ENCODE data around the gene CLEC16A.
"Not testable (repeated sequence)": the region's sequence is repeated elsewhere in the genome, so short reads cannot be mapped to it uniquely, and the experiment has no call there.

The CLEC16A gene

DNA sequence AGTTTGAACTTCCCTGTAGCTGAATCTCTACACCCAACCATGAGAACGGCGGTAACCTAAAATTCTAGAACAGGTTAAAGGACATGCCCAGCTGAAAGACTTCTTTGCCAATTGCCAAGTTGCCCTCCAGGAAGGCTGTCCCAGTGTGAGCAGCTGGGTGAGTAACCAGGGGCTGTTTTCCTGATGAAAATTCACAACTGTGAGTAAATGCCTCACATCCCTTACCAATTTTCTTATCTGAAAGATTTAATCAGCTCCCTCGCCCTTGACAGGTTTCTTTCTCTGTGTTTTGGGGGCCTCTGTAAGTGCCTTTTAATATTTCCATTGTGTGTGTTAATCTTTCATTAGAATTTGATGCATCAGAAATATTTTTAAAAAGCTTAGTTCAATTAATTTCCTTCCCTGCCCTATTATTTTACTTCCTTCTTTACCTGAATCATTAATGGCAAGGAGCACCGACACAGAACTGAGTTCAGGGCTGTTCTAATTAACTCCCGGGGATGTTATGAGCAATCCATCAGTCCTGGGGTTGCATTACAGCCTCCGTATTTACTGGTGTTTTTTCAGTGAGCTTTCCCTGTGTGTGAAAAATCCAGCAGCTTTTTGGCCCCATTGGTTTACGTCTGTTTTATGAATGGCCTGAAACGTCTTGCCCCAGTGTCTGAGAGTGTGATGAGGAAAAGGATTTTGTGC, 152.9 kb downstream of the CLEC16A start:
- no peak for DNase-seq (ENCODE audit: low read depth in 3 of 3, low spot score in 1 of 3)

DNA sequence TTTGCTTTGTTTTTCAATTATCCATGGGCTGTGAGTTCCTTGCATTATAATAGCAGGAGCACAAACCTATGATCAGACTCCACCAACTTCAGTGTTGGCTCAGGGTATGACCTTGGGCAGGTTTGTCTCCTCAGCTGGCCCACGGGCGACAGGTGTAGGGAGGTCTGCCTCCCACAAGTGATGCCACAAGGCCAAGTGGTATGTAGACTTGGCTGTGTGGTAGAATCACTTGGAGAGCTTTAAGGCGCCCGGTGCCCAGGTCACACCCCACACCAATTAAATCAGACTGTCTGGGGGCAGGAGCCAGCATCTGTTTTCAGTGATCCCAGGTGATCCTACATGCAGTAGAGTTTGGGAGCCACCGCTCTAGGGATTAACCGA, 153.4 kb downstream of the CLEC16A start:
- DNase-seq (ENCODE audit: low read depth in 3 of 3, low spot score in 1 of 3): no peak

DNA sequence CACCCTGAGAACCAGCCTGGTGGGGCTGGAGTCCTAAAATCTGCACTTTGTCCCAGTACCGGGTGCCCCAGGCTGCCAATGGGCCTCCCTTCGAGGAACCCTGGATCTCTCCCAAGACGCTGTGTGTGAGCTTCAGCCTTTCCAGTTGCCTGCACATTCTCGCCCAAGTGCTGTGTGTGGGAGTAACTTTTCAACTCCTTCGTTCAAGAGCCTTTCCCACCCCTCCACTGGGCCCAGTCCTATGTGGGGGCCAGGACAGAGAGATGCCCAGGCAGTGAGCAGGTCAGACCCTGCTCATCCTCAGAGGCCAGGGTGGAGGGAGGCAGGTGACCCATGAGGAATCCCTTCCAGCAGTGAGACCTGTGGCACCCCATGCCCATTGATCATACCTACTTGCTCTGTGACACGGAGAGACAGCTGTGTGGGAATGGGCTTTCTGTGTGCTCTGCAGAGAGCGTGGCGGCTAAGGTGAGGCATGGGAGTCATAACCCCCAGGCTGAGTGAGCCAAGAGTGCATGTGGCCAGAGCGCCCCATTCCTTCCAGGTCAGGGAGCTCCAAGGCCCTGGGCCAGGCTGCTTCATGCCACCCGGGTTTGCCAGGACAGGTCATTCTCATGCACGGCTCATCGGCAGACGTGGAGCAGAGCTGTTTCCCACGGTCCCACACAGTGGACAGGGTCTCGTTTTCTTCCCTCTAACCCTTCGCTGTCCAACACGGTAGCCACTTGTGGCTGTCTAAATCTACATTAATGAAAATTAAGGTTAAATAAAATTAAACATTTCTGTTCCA, 154.4 kb downstream of the CLEC16A start:
- no peak for DNase-seq (ENCODE audit: low read depth in 3 of 3, low spot score in 1 of 3)

DNA sequence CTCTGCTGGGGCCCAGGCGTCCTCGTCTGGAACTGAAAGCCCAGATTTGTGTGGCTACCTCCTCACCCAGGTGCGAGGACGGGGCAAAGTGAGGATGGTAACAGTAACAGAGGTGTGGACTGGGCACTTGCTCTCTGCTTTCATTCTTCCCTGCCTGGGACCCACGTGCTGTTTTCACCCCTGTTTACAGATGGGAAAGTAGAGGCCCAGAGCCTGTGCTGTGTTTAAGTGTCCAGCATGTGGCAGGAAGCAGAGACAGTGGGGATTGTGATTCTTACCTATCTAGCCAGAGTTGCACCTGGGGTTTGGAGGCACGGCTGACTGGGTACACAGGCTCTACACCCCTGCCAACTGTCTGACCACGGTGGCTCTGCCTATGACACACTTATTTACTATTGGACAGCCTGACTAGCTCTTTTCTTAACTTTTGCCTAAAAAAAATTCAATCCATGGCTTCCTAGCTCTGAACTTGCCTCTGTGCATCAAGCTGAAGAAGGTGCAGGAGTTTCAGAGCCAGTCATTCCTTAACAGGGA, 155.4 kb downstream of the CLEC16A start:
- no peak for DNase-seq (ENCODE audit: low read depth in 3 of 3, low spot score in 1 of 3)

DNA sequence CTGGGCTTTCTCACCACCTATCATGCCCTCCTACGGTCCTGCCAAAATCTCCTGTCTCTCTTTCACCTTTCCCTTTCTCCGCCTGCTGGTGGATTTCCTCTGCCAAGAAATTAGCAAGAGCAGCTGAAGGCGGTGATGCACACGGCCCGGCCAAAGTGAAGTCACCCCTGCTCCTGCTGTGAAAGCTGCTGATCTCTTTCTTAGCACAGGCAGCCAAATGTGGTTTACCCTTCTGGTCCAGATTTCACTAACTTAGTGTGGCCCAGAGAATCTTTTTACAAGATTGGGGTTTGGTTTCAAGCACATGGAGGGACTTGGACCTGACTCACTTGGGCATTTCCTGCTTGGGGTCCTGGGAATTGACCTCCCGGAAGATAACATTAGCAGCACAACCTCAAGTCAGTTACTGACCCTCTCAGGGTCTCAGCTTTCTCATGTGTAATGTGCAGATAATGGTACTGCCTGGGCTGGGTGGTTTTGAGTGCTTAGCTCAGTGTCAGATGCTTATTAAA, 155.9 kb downstream of the CLEC16A start:
- DNase-seq (ENCODE audit: low read depth in 3 of 3, low spot score in 1 of 3): no peak

DNA sequence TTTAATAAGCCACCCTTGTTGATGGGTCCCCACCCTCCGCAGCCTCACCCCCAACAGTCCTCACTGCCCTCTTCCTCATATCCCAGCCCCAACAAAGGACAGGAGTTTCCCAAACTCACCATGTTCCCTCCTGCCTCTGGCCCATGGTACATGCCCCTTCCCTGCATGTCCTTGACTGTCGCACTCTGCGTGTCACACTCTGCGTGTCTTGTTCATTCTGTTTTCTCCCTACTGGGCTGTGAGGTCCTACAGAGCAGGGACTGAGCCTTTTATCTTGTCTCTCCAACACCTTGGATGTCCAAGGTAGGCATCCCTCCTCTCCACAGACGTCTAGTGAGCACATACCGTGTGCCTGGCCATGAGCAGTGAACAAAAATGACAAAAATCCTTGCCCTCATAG, 156.9 kb downstream of the CLEC16A start:
- no peak for DNase-seq (ENCODE audit: low read depth in 3 of 3, low spot score in 1 of 3)

DNA sequence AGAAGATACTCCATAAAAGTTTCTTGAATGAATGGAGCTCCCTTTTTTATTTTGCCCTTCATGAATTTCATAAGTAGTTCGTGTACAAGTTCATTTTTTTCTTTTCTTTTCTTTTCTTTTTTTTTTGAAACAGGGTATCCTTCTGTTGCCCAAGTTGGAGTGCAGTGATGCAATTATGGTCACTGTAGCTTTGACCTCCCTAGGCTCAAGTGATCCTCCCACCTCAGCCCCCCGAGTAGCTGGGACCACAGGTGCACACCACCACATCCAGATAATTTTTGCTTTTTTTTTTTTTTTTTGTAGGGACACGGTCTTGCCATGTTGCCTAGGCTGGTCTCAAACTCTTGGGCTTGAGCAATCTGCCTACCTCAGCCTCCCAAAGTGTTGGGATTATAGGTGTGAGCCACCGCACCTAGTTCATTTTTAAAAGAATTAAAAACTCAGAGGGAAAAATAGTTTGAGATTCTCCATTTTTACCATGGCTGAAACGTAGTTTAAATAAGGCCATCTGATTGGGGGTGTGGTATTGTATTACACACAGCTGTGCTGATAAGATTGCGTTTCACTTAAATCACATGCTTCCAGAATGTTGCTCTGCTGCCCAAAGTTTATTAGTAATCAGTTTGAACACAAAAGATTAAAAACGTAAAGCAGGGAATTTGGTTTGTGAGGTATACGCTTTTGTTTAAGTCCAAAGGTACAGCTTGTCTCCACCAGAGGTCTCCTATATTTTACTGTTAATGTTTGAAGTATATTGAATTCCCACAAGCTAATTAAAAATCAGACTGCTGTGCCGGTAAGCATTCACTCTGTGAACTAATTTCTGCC, 157.5 kb downstream of the CLEC16A start:
- DNase-seq (ENCODE audit: low read depth in 3 of 3, low spot score in 1 of 3): no peak

DNA sequence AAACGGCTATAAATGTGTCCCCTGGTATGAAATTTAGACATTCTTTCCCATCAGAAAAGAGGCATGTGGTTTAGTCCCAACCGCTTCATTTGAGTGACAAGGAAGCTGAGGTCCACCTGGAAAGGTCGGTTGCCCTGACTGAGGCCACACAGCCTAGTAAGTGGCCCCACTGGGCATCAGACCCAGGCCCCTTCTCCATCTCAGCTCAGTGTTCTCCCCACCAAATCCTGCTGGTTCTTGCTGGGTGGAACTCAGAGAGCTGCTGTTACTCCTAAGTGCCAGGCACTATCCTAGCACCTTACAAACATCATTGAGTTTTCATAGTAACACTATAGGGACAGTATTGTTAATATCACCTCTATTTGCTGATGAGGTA, 158.1 kb downstream of the CLEC16A start:
- no peak for DNase-seq (ENCODE audit: low read depth in 3 of 3, low spot score in 1 of 3)

DNA sequence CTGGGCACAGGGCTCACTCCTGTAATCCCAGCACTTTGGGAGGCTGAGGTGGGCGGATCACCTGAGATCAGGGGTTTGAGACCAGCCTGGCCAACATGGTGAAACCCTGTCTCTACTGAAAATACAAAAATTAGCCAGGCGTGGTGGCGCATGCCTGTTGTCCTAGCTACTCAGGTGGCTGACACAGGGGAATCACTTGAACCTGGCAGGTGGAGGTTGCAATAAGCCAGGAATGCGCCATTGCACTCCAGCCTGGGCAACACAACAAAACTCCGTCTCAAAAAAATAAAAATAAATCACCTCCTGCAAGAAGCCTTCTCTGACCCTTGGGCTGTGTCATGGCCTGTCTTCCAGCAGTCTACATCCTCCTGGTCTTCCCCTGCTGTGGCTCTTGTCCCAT, 158.9 kb downstream of the CLEC16A start:
- not testable (repeated sequence) for DNase-seq (ENCODE audit: low read depth in 3 of 3, low spot score in 1 of 3)

DNA sequence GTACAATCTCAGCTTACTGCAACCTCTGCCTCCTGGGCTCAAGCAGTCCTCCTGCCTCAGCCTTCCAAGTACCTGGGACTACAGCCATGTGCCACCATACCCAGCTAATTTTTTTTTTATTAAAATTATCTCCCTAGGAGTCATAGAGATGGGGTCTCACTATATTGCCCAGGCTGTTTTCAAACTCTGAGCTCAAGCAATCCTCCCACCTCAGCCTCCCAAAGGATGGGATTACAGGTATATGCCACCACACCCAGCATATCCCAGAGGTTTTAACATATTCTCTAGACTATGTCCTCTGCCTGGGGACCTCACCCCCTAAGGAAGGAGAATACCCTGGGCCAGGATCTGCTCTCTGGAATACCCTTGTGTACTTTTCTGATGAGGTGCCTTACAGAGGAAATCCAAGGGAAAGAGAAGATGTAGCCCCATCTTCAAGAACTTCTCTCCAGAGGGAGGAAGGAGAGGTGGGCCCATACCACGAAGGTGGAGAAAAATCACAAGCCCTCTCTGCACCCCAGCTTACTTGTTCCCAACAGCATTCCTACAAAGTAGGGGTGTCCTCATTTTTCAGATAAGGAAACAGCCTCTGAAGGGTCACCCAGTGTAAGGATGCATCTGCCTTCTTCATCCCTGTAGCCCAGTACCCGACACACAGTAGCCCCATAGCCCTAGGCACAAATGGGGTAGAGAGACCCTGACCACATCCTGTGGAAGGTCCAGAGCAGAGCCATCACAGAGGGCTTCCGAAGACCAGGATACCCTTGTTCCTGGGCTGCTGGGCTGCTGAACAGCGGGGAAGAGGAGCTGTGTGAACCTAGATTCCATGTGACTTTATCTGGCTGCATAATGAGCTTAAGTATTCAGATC, 160.0 kb downstream of the CLEC16A start:
- no peak for DNase-seq (ENCODE audit: low read depth in 3 of 3, low spot score in 1 of 3)

DNA sequence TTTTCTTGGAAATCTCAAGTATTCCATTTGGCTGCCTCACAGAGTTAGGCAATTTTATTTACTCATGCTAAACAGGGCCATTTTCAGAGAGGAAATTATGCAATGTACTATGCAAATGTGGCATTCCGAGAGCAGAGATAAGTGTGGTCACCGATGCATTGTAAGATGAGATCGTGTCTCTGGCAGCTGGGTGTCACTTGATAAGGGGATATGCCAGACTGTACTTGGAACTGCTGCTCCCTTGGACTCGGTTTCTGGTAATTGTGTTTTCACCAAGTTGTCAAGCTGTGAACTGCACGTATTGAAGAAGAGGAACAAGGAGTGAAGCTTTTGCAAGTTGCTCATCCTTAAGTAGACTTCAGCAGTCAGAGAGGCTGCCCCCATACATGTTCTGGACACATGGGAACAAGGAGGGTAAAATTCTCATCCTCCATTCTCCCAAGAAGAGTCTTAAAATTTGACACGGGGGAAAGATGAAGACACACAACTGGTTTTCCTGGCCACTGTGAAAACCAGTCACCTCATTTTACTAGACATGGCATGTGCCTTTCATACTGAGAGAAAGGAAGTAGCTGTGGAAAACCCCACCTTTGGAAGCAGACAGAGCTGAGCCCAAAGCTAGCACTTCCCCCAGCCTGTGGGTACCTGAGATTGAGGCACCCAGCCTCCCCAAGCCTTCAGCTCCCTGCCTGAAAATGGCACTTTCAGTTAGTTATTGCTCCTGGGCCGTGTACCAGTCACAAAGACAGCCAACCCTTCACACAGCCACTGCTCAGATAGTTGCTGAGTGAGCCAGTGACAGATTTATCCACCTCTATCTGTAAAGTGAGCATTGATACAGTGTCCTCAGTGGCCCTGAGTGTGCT, 160.9 kb downstream of the CLEC16A start:
- no peak for DNase-seq (ENCODE audit: low read depth in 3 of 3, low spot score in 1 of 3)

DNA sequence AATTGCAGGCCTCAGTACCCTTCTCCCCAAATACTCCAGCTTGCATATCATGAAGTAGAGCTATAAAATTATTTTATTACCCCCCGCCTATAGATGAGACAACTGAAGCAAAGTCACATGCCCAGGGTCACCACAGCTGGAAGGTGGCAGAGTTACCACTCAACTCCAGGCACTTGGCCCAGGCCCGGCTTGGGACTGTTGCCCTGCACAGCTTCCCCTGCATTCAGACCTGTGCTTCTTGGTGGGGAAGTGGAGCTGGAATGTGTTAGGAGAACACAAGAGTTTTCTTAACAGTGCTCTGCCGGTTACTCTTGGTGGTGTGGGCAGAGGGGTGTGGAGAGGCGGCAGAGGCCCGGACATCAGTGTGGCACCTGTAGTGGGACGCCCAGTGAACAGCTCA, 162.4 kb downstream of the CLEC16A start:
- DNase-seq (ENCODE audit: low read depth in 3 of 3, low spot score in 1 of 3): no peak

DNA sequence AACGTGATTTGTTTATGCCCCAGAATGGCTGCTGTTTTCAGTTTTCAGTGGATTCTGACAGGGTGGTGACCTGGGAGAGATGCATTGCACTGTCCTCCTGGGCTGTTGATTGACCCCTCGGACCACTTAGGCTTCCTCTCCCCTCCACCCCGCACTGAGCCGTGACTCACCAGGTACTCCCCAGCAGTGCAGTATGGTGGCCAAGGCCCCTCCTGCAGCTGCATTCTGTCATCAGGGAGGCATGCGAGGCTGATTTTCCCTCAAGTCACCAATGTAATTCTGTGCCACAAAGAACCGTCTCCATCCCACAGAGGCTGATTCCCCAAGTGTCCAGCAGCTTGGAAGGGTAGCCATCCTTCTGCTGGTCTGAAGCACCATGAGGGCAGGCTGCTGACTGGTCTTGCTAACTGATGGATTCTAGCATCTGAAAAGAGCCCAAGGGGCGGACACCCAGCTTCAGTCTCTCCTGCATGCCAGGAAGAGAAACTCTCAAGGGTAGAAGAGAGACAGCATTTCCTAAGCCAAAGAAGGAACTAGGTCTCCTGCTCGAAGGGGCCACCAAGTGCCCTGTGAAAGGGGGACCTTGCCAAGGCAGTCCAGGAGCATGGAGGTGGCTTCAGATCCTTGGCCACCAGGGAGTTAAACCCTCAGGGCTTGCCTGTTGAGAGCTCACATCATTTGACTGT, 163.6 kb downstream of the CLEC16A start:
- DNase-seq (ENCODE audit: low read depth in 3 of 3, low spot score in 1 of 3): no peak

DNA sequence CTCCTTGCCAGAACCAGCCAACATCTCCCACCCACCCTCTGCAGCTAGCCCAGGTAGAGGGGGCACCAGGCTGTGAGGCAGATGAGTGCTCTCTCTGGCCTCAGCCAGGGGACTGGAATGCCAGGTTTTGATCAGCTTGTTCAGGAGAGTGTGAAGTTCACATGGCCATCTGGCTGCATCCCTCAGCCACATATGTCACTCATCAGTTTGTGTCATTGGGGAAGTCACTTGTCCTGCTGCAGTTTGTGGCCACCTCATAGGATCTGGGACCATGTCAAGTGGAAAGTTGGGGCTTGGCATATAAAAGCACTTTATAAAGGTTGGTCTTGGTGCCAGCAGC, 164.1 kb downstream of the CLEC16A start:
- DNase-seq (ENCODE audit: low read depth in 3 of 3, low spot score in 1 of 3): no peak

DNA sequence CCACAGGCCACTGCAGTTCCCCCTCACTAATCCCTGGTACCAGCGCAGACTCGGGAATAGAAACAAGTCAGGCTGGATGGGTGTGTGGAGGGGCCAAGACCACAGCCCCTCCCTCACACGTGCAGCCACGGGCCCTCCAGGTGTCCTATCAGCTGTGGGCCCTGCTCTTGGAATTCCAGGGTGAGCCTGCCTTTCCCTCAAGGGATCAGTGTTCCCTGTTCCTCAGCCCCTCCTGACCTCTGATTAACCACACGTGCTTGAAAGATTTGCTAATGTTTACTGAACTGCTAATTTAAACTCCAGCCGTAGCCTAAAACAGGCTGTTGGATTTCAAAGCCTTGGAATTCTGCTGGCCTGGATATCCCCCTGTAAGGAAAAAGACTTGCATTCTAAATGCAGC, 165.2 kb downstream of the CLEC16A start:
- DNase-seq (ENCODE audit: low read depth in 3 of 3, low spot score in 1 of 3): no peak

DNA sequence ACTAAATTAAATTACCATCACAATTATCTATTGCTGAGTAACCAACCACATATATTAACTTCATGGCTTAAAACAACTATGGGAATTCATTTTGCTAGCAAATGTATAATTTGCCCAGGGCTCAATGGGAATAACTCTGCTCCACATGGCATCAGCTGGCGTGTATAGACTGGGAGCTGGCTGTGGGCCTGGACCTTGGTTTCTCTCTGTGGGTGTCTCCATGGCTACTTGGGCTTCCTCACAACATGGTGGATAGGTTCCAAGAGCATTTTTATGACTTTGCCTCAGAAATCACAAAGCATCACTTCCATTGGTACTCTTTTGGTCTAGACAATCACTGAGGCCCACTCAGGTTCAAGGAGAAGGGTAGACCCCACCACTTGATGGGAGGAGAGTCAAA, 166.8 kb downstream of the CLEC16A start:
- no peak for DNase-seq (ENCODE audit: low read depth in 3 of 3, low spot score in 1 of 3)

DNA sequence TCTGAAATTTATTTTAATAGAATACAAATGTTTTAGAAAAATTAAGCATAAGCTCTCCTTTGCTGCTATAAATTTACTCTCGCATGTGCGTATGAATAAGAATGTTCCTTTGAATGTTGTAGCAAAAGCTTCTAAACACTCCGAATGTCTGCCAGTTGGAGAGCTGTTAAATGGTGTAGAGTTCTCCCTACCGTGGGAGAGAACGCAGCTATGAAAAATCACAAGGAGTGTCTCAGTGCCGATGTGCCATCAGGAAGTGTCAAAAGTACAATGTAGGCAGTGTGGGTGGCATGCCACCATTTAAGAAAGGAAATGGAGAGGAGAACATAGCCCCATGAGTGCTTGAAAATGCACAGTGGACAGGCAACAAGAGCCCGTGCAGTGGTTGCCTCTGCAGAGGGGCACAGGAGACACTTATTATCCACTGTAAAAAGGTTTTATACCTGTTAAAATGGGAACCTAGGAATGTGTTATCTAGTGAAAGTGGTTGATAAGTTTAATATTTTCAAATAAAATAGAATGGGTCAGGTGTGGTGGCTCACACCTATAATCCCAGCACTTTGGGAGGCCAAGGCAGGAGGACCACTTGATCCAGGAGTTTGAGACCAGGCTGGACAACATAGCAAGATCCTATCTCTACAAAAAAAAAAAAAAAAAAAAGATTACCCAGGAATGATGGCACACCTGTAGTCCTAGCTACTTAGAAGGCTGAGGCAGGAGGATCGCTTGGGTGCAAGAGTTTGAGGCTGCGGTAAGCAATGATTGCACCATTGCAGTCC, 167.7 kb downstream of the CLEC16A start:
- DNase-seq (ENCODE audit: low read depth in 3 of 3, low spot score in 1 of 3): no peak

DNA sequence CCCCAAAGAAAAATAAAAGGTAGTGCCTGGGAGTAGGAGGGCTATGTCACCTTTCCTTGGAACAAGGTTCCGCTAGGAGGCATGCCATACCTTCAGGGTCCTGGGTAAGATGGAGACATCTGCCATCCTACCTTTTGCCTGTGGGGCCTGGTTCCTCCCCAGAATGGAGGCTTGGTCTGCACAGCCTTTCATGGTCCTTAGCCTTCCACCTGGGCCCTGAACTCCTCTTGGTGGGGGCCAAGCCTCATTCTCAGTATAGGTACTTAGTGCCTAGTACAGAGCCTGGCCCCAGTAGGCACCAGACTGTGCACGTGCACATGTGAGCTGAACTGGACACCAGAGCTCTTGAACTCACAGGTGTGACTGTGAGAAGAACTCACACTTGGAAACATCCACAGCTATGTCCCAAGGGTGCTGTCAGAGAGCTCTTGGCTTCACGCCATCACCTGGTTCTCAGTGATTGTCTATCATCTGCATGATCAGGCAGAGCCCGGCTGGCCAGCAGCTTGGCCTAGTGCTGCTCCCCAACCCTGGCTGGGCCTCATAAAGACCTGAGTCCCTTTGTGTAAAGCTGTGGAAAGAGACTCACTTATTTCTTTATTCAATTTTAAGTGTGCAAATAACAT, 168.5 kb downstream of the CLEC16A start:
- no peak for DNase-seq (ENCODE audit: low read depth in 3 of 3, low spot score in 1 of 3)

Data from stimulated activated CD4-positive, alpha-beta T cell treated with anti-CD3 and anti-CD28 coated beads, TNF-alpha, amount 100 ng/mL, for 1 hour (primary cell).